ENCODE measurements around the gene MTPN. TPM values are rescaled to one million over a fixed set of nuclear protein-coding genes. Genes with fewer than 3 reads are reported as not detected.

MTPN gene
- total and polyA plus RNA-seq, 12 donors = 16.7 to 116 (median 86.9) TPM

DNA sequence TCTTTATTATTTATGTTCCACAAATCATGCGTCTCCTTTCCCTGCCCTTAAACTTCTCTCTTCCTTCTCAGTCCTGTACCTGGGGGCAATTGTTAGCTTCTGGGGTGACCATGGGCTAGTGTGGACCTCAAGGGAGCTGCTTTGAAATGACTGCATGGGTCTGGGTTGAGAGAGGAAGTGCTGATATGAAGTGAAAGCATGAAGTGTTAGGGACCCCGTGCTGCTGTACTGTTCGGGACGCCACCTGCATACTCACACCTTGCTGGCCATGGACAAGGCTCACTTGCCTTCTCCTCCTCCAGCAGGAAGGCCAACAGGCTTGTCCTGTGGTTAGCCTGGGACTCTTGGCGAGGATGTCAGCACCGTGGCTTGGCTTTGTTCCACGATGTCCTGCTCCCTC is 56.7 kb downstream of the MTPN start:
- Histone ChIP-seq H3K27me3 (no peaks in the 10 kb centered on the region), H3K36me3 (replicated peaks in 1 of 2) (no peaks in the 10 kb centered on the region), H3K9me3 (replicated peaks in 1 of 3) (no peaks in the 10 kb centered on the region), H3K27ac (no peak overlapping the region), H3K4me1 (replicated peaks in 1 of 2) (peaks cover 0 to 3% of the 10 kb centered on the region in 2 donors), H3K4me3 (no peak overlapping the region)
- WGBS, 4 donors = 84 to 91% (median 85%) methylated on average over 7 of the region's 7 CpGs
- TF ChIP-seq, protein P1, sequence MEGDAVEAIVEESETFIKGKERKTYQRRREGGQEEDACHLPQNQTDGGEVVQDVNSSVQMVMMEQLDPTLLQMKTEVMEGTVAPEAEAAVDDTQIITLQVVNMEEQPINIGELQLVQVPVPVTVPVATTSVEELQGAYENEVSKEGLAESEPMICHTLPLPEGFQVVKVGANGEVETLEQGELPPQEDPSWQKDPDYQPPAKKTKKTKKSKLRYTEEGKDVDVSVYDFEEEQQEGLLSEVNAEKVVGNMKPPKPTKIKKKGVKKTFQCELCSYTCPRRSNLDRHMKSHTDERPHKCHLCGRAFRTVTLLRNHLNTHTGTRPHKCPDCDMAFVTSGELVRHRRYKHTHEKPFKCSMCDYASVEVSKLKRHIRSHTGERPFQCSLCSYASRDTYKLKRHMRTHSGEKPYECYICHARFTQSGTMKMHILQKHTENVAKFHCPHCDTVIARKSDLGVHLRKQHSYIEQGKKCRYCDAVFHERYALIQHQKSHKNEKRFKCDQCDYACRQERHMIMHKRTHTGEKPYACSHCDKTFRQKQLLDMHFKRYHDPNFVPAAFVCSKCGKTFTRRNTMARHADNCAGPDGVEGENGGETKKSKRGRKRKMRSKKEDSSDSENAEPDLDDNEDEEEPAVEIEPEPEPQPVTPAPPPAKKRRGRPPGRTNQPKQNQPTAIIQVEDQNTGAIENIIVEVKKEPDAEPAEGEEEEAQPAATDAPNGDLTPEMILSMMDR (IDR thresholded peaks at IDR 0.05) = no peak
- TF ChIP-seq POLR2A (IDR thresholded peaks at IDR 0.05) = no peak
- DNase-seq = no peak
- intact Hi-C loops (cut with DNase I) = no loop called here

DNA sequence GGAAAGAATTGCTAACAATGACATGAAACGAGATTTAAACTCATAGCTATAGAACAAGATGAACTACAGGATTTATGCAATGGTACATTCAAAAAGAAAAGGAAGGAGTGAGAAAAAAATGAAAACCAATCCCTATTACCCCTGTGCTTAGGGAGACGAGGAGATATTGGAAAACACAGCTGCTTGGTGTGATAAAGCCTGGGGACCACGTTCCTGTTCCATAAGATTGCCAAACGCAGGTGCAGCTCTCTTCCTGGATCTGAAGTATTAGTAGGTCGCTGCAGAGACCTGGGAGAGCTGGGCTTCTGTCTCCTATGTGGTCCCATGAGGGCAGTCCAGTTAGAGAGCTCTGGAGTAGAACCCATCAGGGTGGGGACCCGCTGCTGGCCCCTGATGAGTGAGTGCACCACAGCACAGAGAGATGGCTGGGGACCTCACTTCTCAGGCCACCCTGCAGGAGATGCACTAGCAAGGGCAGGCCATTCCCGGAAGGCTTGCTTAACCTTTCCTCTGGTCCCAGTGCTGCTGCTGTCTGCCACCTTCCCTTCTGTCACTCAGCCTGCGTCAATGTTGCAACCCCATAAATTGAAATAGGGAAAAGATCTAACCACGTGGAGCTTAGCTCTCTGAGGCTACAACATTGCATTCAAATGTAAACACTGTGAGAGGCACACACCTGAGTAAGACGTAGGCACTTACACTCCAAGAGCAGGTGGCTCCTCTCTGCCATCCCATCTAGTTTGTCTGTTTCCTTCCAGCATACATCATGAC is 57.9 kb downstream of the MTPN start:
- intact Hi-C loops (cut with DNase I) = no loop called here
- TF ChIP-seq, protein P1 (IDR thresholded peaks at IDR 0.05) = no peak
- no peak for TF ChIP-seq POLR2A (IDR thresholded peaks at IDR 0.05)
- Histone ChIP-seq H3K4me1 (replicated peaks in 1 of 2) (peaks cover 0 to 3% of the 10 kb centered on the region in 2 donors), H3K27me3 (no peaks in the 10 kb centered on the region), H3K27ac (no peak overlapping the region), H3K36me3 (replicated peaks in 1 of 2) (no peaks in the 10 kb centered on the region), H3K9me3 (replicated peaks in 1 of 3) (no peaks in the 10 kb centered on the region), H3K4me3 (no peak overlapping the region)
- WGBS, 4 donors = 77 to 86% (median 81%) methylated on average over 9 to 10 of the region's 10 CpGs
- no peak for DNase-seq

DNA sequence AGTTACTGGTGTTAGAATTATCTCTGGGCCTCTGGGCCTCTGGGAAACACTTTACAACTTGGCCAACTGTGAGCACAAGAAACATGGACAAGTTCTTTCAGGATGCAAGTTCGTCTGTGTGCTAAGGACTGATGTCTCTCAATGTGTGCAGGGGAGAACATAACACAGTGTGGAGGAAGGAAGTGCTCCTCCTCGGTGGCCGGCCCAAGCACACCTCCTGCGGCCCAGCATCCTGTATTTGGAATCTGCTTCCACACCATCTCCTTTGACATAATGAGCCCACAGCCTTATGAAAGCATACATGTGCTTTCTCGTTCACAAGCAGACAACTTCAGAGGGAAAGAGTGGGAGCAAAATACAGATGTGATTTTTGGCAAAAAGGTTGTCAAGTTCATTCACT is 59.0 kb downstream of the MTPN start:
- no peak for TF ChIP-seq POLR2A (IDR thresholded peaks at IDR 0.05)
- TF ChIP-seq, protein P1 (IDR thresholded peaks at IDR 0.05) = no peak
- no peak overlapping the region for H3K4me3 ChIP-seq
- no peak overlapping the region for H3K27ac ChIP-seq
- 63 to 70% (median 67%) methylated on average over 5 of the region's 5 CpGs for WGBS, 4 donors
- intact Hi-C loops (cut with DNase I) = no loop called here
- H3K36me3 ChIP-seq (replicated peaks in 1 of 2) = no peaks in the 10 kb centered on the region
- no peaks in the 10 kb centered on the region for H3K9me3 ChIP-seq (replicated peaks in 1 of 3)
- no peaks in the 10 kb centered on the region for H3K4me1 ChIP-seq (replicated peaks in 1 of 2)
- H3K27me3 ChIP-seq = no peaks in the 10 kb centered on the region
- no peak for DNase-seq

DNA sequence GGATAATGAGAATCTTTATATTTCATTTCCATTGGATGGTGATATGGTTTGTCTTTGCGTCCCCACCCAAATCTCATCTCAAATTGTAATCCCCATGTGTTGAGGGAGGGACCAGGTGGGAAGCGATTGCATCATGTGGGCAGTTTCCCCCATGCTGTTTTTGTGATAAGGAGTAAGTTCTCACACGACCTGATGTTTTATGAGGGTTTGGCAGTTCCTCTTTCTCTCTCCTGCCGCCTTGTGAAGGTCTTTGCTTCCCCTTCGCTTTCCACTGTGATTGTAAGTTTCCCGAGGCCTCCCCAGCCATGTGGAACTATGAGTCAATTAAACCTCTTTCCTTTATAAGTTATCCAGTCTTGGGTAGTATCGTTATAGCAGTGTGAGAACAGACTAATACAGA is 59.4 kb downstream of the MTPN start:
- DNase-seq = no peak
- no peak overlapping the region for H3K27ac ChIP-seq
- intact Hi-C loops (cut with DNase I) = no loop called here
- TF ChIP-seq, protein P1 (IDR thresholded peaks at IDR 0.05) = no peak
- TF ChIP-seq POLR2A (IDR thresholded peaks at IDR 0.05) = no peak
- no peaks in the 10 kb centered on the region for H3K36me3 ChIP-seq (replicated peaks in 1 of 2)
- no peaks in the 10 kb centered on the region for H3K27me3 ChIP-seq
- H3K4me3 ChIP-seq = no peak overlapping the region
- H3K9me3 ChIP-seq (replicated peaks in 1 of 3) = no peaks in the 10 kb centered on the region
- no peaks in the 10 kb centered on the region for H3K4me1 ChIP-seq (replicated peaks in 1 of 2)
- 69 to 78% (median 75%) methylated on average over 7 of the region's 7 CpGs for WGBS, 4 donors
